Endodermal cell (in vitro differentiated cells): ENCODE results near the gene GAST. TPM values are rescaled to one million over a fixed set of nuclear protein-coding genes. Genes with fewer than 3 reads are reported as not detected.
A peak's percentile ranks its signal among the peaks of the same experiment; 100 is the strongest.

ENCODE experiments used
- DNase-seq: peaks from one replicate; pipeline ENCODE4 v3.0.0-alpha.2; 2017
- H3K27ac ChIP-seq: 2 replicates; pipeline ENCODE4 v1.5.1; 2013; ENCODE audit warnings: mild to moderate bottlenecking, low read depth, low read length, moderate library complexity
- H3K27me3 ChIP-seq: 2 replicates; pipeline ENCODE4 v1.6.1; 2013; ENCODE audit warnings: mild to moderate bottlenecking, low read length, moderate library complexity; ENCODE audit not compliant: insufficient read depth, control insufficient read depth, poor library complexity, severe bottlenecking
- H3K36me3 ChIP-seq: 2 replicates; pipeline ENCODE4 v1.7.0; 2013; ENCODE audit warnings: mild to moderate bottlenecking, low read length, moderate library complexity; ENCODE audit not compliant: control insufficient read depth, insufficient read depth
- H3K4me1 ChIP-seq: one replicate; pipeline ENCODE4 v1.7.0; 2013; ENCODE audit warnings: low read length; ENCODE audit not compliant: control insufficient read depth, insufficient read depth
- H3K4me3 ChIP-seq: 2 replicates; pipeline ENCODE4 v1.5.1; 2013; ENCODE audit warnings: mild to moderate bottlenecking, low read length, moderate library complexity
- H3K9ac ChIP-seq: 2 replicates; pipeline ENCODE4 v1.6.1; 2013; ENCODE audit warnings: mild to moderate bottlenecking, low read length, moderate library complexity; ENCODE audit not compliant: poor library complexity, severe bottlenecking; ENCODE audit errors: extremely low read depth
- H3K9me3 ChIP-seq: 2 replicates; pipeline ENCODE4 v1.6.1; 2013; ENCODE audit warnings: mild to moderate bottlenecking, low read length, moderate library complexity; ENCODE audit not compliant: control insufficient read depth
- H3K27ac Mint-ChIP-seq: 2 replicates; pipeline ENCODE4 v1.8.0; 2020; ENCODE audit warnings: mixed read lengths
- H3K27me3 Mint-ChIP-seq: 2 replicates; pipeline ENCODE4 v1.8.0; 2021; ENCODE audit warnings: mild to moderate bottlenecking, mixed read lengths; ENCODE audit not compliant: insufficient read depth
- H3K36me3 Mint-ChIP-seq: 2 replicates; pipeline ENCODE4 v1.8.0; 2020; ENCODE audit warnings: low read depth, mixed read lengths
- H3K4me1 Mint-ChIP-seq: 2 replicates; pipeline ENCODE4 v1.8.0; 2020; ENCODE audit warnings: mixed read lengths
- H3K4me3 Mint-ChIP-seq: 2 replicates; pipeline ENCODE4 v1.8.0; 2020; ENCODE audit warnings: mild to moderate bottlenecking, moderate library complexity, mixed read lengths
- H3K9me3 Mint-ChIP-seq: 2 replicates; pipeline ENCODE4 v1.8.0; 2020; ENCODE audit warnings: mild to moderate bottlenecking, mixed read lengths
- WGBS, 2 experiments: methylation state at CpG; one replicate each; pipeline versions ENCODE4 v1.1.5 to v1.1.7; 2013; ENCODE audit warnings: missing lambda C conversion rate in 2 of 2, mixed read lengths in 1 of 2; ENCODE audit not compliant: insufficient coverage in 1 of 2, insufficient read length in 1 of 2; 5-methylcytosine and 5-hydroxymethylcytosine counted together
- total RNA-seq, 2 donors: library from RNA; stranded (reverse); fragmentation: NEBNext Ultra II Directional in 1 of 2; extraction: Animal tissue kit (Norgen Biotek cat#: 25700) in 1 of 2; gene quantifications; 2 replicates in 1 of 2; 3 replicates in 1 of 2; pipeline ENCODE4 v1.2.1, GENCODE V29; 2021
- TF ChIP-seq, protein P1 (sequence below): fragments of 200-600 bp; sonication (generic); conservative IDR thresholded peaks from 2 replicates; pipeline ENCODE4 v1.5.0; 2021; ENCODE audit warnings: antibody characterized with exemption, mild to moderate bottlenecking

The GAST gene
- total RNA-seq, 2 donors from 2014 or later, result not detected

DNA sequence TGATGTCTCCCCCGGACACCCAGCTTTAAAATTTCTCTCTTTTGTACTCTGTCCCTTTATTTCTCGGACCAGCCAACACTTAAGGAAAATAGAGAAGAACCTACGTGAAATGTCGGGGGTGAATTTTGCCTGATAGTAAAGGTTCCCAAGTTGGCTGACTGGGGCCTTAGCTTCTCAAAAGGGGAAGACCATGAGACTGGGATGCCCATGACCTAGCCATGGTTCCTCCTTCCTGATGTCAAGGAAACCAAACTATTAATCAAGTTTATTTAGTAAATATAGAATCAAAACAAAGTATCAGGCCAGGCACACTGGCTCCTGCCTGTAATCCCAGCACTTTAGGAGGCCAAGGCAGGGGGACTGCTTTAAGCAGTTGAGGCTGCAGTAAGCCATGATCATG, 25.9 kb upstream of the GAST start:
- Histone ChIP-seq H3K9me3 (peaks cover 7% of the 10 kb centered on the region), H3K27me3 (no peaks in the 10 kb centered on the region), H3K4me3 (no peak overlapping the region), H3K27ac (no peak overlapping the region), H3K9ac (no peak overlapping the region), H3K4me1 (no peaks in the 10 kb centered on the region), H3K36me3 (peaks cover 20% of the 10 kb centered on the region)
- TF ChIP-seq, protein P1, sequence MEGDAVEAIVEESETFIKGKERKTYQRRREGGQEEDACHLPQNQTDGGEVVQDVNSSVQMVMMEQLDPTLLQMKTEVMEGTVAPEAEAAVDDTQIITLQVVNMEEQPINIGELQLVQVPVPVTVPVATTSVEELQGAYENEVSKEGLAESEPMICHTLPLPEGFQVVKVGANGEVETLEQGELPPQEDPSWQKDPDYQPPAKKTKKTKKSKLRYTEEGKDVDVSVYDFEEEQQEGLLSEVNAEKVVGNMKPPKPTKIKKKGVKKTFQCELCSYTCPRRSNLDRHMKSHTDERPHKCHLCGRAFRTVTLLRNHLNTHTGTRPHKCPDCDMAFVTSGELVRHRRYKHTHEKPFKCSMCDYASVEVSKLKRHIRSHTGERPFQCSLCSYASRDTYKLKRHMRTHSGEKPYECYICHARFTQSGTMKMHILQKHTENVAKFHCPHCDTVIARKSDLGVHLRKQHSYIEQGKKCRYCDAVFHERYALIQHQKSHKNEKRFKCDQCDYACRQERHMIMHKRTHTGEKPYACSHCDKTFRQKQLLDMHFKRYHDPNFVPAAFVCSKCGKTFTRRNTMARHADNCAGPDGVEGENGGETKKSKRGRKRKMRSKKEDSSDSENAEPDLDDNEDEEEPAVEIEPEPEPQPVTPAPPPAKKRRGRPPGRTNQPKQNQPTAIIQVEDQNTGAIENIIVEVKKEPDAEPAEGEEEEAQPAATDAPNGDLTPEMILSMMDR, result no peak
- Mint-ChIP-seq H3K4me3 (no peak overlapping the region), H3K4me1 (peaks cover 9% of the 10 kb centered on the region), H3K9me3 (peaks cover 23% of the 10 kb centered on the region), H3K27me3 (peaks cover 10% of the 10 kb centered on the region), H3K27ac (no peak overlapping the region), H3K36me3 (peaks cover 19% of the 10 kb centered on the region)
- DNase-seq, result no peak
- WGBS, 2 experiments, result 92% methylated on average over 4 of the region's 4 CpGs; no CpG with 5 or more reads in 1 of the 2 experiments

DNA sequence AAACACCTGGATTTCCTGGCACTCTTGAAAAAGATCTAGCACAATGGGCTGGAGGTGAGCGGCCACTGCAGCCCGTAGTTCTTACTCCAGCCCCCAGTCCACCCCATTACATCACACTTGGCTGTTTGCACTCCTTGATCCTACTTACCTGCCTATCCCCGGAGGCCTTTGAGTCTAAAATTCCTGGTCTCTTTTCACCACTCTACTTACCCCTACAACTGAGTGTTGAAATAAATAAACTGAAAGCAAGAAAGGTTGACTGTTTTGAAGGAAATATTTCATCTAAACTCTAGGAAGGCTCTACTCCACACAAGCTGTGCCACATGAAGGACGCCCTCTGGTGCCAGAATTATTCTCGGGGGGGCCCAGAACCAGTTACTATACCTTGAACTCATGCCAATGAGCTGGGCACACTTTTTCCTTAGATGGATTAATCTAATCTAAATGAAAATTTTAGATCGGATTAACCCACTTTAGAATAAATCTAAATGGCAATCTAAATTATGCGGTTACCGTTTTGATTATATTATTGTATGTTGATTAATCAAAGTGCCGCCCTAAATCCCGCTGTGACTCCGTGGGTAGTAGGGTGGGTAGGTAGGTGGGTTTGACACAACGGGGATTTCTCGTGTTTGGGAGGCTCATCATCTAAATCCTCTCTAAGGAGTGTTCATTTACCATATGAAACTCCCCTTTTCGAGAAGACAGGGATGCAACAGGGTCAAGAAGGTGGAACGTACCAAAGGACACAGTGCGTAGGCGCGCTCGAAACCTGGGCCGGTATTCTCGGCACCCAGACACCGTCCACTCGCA, 24.1 kb upstream of the GAST start:
- H3K27ac ChIP-seq, result peak overlapping the region; percentile 40
- TF ChIP-seq, protein P1, result peak; percentile 49

DNA sequence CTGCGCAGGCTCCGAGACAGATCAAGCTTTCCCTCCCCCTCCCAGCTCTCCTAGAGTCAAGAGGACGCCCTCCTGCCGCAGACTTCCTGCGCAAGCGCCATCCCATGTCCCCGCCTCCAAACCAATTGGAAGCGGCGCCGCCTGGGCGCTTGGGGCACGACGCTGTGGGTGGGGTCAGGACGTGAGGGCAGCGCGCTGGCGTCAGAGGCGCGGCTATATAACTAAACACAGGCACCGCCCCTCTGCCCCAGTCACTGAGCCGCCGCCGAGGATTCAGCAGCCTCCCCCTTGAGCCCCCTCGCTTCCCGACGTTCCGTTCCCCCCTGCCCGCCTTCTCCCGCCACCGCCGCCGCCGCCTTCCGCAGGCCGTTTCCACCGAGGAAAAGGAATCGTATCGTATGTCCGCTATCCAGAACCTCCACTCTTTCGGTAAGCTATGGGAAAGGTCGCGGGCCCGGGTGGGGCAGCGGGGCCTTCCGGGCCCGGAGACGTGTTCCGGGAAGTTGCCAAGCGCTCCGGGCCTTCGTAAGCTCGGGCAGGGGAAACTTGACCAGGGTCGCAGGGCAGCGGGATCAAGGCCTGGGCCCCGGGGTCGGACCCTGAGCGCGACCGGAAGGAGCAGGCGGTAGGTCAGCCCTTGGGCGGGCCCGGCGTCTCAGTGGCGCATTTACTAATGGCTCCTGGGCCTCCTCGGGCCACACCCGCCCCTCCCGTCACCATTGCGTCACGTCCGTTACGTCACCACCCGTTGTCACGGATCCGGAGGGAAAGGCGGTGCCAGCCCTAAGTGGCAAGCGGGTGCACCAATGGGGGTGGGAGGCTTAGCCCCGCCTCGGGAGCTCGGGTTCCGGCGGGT, 23.3 kb upstream of the GAST start, which contains the start of gene EIF1:
EIF1 (plus strand) TSS at position 245 of the 856 bp plus-strand sequence; CDS start at position 399, 154 bp downstream.
- Histone ChIP-seq H3K27ac (peak within 1 kb of the TSS; percentile 99), H3K4me1 (no peaks in the 10 kb centered on the region), H3K4me3 (peak within 1 kb of the TSS; percentile 93), H3K36me3 (peaks cover 44% of the 10 kb centered on the region), H3K9me3 (peaks cover 7% of the 10 kb centered on the region), H3K9ac (peak within 1 kb of the TSS; percentile 99), H3K27me3 (no peaks in the 10 kb centered on the region)
- TF ChIP-seq, protein P1, result no peak
- Mint-ChIP-seq H3K9me3 (peaks cover 23% of the 10 kb centered on the region), H3K36me3 (peaks cover 36% of the 10 kb centered on the region), H3K4me3 (peak within 1 kb of the TSS; percentile 99), H3K27ac (peak within 1 kb of the TSS; percentile 99), H3K27me3 (peaks cover 4% of the 10 kb centered on the region), H3K4me1 (peaks cover 9% of the 10 kb centered on the region)
- peak; percentile 100 for DNase-seq
- 0% methylated on average over 43 to 81 of the region's 81 CpGs for WGBS, 2 experiments

More for the DNA sequence above, 24.1 kb upstream of the GAST start:
- Histone ChIP-seq H3K9me3 (peaks cover 7% of the 10 kb centered on the region), H3K4me3 (peak overlapping the region; percentile 93), H3K9ac (peak overlapping the region; percentile 41), H3K27me3 (no peaks in the 10 kb centered on the region), H3K4me1 (no peaks in the 10 kb centered on the region), H3K36me3 (peaks cover 37% of the 10 kb centered on the region)
- peak; percentile 66 for DNase-seq
- WGBS, 2 experiments, result 0 to 13% methylated on average over 5 to 23 of the region's 23 CpGs
- Mint-ChIP-seq H3K27me3 (peaks cover 4% of the 10 kb centered on the region), H3K36me3 (peaks cover 36% of the 10 kb centered on the region), H3K4me1 (peaks cover 9% of the 10 kb centered on the region), H3K4me3 (peak overlapping the region; percentile 99), H3K9me3 (peaks cover 23% of the 10 kb centered on the region), H3K27ac (peak overlapping the region; percentile 96)
